HK-2 (cell line): Measurements from ENCODE around the gene HOXB9.
A peak's percentile ranks its signal among the peaks of the same experiment; 100 is the strongest.

Experiments used
- DNase-seq: peaks from one replicate; pipeline ENCODE4 v3.0.0-alpha.2; 2018; ENCODE audit not compliant: unreplicated experiment

The HOXB9 gene

DNA sequence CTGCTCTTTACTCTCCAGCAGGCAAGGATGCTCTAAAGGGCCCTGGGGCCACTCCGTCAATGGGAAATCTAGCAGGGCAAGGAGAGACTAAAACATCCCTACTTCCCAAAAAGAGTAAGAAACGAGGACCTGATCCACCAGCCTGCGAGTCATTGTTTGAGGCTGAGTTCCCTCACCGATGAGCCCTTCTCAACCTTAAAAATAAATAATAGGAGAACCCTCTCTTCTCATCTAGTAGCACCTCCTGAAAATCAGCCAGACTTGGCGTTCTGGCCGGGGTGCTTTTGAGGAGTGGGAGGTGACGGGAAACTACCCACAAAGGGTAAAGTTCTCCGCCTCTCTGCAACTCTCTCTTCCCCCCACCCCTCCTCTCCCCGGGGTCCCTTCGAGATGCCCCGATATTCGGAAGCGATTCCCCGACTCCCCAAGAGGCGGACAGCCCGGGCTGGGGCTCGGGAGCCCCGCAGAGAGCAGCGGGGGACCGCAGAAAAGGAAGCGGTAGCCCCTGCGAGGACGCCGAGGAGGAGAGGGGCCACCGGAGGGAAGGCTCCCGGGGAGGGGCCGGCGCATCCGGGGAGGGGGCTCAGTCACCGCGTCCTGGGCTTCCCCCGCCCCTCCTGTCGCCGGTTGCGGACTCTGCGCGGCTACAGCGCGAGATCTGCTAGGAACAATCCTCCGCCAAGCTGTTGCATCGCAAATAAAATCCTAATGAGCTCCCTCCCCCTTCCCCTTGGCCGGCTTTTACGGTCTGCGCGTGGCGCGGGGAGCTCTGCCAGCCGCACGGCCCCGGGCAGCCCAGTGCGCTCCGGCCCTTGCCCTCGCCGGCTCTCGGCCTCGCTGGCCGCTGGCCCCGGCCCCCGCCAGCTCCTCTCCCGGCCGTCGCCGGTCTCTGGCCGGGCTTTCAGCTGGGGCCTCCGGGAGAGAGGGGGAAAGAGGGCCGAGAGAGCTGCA, 1.3 kb downstream of the HOXB9 start:
- DNase-seq: peak; percentile 56

DNA sequence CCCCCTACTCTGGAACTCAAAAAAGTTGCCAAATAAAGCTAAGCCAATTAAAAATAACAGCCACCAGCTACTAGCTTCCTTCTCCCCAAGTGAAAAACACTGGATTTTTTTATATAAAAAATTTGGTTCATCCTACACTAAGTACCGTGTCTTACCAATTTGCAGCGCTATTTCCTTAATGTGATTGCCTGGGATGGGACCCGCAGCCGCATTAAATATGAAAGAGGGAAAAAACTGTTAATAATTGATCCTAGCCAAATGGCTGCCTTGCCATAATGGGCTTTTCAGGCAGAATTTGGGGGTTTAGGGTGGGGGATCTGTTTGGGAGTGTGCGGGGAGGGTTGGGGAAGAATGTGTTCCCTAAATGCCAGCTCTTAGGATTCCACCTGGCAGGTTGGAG, 2.0 kb downstream of the HOXB9 start:
- no peak for DNase-seq

DNA sequence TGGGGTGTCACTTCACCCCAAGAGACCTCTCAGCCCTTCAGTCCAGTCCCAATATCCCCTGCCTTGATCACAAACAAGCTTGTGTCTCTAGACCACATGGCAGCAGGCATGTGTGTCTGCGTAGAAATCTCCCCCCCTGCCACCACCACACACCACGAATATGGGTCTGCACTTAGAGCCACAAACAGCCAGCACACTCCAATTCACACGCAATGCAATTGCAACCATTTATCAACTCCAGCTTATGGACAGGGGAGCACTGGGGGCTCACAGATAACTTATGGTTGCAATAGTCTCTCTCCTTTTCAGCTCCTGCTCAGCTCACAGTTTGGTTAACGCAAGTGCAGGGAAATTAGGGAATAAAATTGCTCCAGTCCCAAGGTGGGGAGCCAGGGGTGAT, 2.6 kb downstream of the HOXB9 start:
- no peak for DNase-seq

DNA sequence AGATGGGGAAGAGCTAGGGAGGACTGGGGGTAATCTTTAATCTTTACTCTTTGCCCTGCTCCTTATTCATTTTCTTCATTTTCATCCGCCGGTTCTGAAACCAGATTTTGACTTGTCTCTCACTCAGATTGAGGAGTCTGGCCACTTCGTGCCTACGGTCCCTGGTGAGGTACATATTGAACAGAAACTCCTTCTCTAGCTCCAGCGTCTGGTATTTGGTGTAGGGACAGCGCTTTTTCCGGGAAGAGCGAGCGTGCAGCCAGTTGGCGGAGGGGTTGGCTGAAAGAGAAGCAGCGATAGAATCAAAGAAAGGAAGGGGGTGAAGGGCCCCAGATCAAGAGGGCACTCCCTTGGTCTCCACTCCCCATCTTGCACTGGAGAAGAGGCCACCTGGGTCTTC, 3.3 kb downstream of the HOXB9 start:
- DNase-seq: no peak

DNA sequence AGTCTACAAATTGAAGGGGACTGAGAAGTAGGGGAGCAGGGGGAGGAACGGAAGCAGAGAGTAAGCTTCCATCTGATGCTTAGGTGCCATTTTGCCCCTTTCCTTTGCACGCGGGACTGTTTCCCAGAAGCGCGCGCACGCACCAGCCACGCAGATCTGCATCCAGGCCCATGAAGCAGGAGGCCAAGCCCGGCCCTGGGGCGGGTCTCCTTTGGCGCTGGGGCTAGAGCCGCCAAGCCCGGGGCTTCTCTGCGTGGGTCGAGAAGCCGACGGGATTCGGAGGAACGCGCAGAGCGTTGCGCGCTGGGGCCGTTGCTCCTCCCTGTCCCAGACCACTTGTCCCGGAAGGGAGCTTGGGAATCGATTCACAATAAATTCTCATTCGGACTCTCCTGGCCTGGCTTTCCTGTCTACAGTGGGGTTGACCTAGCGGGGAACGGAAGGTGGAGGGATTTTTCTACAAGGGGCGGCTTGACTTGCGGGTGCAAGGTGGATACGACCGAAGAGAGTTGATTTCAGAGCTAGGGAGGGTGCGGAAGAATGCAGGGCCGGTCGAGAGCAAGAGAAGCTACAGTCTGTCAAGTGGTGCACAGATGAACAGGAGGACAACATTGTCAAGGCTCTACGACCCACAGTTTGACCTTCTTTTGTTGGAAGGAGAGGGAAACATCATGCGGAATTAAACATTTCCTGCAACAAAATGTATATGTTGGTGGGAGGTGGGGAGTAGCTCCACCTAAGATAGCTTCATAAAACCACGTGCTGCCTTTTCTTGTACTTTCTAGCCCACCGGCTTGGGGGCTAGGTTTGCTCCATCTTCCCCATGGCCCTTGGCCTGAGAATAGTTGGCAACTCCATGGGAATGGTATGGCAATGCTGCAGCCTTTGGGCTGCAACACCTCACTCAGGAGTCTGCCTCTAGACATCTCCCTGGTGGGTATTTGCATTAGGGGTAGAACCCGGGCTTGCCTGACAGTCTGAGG, 4.5 kb downstream of the HOXB9 start:
- DNase-seq: no peak

DNA sequence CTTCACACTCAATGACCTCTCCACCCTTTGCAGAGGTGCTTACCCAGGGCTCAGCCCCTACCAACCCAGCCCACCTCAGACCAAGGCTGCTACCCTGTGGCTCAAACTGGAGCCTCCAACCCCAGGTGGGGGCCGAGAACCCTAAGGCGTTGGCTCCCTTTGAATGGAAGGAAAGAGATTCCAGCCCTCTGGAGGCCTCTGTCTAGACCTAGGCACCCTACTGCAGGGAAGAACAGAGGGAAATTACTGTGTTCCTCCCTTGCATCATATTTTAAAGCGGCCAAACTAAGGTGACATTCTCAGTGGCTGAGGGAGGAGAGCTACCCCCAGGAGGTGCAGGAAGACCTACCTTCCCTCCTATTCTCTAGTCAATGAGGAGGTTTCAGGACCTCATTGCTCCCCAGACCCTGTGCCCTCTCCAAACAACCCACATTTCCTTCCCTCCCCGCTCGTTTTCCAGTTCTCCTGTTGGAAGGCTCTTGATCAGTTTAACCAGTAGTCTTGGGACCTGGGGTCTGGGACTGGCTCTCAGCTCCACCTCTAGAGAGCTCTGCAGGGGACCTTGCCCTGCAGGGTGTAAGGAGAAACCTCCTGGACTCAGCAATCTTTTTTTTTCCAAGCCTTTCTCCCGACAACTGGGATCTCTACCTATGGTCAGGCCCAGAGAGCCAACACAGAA, 5.6 kb downstream of the HOXB9 start:
- no peak for DNase-seq

DNA sequence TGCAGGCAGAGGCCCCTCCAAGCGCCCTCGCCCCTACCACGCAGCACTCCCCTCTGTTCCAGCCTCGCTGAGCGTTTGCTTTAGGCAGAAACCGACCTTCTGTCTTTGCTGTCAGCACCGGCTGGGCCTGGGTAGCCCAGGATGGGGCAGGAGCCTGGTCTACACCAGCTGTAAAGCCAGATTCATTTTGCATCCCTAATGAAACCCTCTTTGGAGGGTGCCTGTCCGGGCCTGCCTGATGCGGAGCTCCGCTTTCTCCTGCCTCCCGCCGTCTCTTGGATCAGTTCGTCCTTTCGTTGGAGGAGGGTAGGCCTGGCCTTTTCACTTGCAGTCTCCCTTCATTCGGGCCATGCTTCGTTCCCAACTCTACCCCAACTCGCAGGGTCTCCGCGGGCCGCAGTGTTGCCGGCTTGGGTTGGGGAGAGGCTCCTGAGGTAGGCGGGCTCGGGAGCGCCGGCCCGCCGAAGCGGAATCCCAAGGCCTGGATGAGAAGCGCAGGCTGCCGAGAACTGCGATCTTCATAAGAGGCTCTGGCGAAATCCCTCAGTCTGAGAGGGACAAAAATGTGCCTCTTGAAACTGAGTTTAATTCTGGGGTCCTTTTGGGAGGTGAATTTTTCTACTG, 6.2 kb downstream of the HOXB9 start:
- no peak for DNase-seq

DNA sequence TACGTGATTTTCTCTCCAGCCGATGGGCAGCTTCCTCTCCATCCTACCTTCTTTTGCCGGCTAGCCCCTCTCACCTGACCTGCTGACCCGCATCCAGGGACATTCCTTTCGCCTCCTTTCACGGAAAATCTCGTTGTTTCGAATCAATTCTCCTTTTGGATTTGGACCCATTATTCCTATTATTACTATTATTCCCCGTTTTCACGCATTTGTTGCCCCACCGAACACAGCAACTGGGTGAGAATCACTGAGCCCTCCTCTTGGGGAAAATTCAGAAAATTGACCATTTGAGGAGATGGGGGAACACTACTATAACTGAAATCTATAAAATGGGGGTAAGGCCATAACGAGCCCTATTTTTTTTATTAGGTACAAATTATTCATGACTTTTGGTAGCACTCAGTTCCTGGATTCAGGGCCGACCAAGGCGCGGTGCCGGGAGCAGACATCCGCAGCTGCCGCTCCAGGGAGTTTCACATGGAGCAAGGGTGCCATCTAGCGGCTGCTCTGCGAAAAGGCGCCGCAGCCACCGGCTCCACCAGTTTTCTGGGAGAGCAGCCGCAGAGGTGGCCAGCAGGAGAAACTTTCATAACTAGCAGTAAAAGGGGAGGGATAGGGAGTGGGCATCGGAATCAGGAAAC, 7.8 kb downstream of the HOXB9 start:
- peak; percentile 92 for DNase-seq

DNA sequence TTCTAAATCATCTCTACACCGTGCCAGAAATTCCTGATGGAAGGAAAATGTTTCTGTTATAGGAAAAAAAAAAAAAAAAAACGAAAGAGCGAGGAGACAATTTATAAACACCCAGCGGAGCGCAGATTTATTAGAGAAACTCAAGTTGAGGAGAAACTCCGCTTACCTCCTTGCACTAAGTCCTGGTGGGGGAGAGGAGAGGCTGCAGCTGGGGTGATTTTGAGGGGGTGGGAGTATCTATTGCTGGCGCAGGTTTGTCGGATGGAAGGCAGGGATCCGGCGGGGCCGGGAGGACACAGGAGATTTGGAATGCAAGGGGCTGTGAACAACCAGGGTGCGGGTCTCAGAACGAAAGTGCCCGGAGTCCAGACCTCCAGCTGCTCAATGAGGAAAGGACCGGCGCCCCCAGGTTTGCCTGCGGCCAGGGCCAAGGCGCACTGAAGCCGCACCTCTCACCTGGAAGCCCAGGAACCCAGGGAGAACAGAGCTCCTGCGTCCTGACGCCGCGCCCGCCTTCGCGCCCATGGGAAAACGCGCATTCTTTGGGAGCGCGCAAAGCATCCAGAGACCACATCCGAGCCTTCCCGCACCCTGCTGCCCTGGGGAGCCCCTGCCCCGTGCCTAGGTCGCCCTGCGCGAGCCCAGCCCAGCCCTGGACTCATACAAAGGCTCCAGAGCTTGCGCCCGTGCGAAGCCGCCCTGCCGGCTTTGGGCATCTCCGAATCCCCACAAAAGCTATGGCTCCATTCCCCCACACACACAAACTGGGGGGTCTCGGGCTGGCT, 8.5 kb downstream of the HOXB9 start:
- no peak for DNase-seq

DNA sequence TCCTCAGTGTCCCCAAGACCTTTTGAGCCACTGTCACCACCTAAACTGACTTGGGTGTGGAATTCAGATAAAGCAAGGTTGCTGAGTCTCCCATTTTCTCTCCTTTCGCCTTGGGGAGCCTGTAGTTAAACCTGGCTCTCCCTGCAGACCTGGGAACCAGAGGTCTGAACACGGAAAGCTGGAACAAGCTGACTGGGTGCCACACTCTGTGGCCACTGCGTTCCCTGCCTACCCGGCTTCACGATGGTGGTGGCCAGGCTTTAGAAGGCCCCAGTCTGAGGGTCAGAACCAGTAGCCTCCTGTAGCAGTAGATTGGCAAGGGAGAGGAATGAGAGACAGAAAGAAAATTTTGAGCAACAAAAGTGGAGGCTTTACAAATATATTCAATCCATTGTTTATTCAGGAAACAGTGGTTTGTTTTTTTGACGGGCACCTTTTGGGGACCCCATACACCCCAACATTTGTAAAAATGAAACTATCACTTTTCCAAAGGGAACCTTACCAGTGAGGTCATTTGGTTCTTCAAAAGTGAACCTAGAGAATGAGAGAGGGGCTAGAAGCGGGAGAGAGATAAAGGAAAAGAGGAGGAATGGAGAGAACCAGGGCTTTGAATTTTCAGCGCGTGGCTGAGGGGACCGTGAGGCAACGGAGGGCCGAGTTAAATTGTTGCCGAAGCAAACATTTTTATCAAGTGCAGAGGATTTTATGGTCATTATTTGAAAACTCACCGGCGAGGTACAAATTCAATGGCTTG, 9.3 kb downstream of the HOXB9 start:
- no peak for DNase-seq

DNA sequence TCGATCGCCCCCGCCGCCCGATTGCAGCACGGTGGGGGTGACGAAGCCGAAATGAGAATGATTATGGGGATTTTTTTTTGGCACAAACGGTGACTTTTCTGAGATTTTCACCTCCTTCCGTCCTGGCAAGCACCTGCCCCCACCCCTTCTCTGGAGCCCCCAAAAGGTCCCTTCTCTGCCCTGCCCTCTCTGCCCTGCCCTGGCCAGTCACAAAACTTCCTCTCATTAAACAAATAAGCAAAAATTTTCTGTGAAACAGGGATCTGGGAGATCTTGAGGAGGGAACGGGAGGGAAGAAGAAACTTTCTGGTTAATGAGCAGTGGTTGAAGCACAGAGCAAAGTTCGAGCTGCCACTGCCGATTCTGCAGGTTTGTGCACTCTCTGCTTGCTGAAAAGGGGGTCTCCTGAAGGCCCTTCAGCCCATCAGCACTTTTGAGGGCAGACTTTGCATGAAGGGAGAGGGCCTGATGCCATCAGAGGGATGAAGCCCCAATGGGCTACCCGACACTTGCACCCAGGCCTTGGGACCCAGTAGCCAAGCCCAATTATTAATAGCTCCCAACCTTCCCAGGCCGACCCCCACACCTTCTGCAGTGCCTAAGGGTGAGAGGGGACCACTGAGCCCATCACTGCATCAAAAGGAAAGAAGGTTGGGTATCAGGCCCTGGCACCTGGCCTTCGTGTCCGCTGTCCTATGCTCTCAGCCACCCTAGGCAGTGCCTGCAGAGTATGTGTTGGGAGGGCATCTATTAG, 10.0 kb downstream of the HOXB9 start:
- DNase-seq: no peak

DNA sequence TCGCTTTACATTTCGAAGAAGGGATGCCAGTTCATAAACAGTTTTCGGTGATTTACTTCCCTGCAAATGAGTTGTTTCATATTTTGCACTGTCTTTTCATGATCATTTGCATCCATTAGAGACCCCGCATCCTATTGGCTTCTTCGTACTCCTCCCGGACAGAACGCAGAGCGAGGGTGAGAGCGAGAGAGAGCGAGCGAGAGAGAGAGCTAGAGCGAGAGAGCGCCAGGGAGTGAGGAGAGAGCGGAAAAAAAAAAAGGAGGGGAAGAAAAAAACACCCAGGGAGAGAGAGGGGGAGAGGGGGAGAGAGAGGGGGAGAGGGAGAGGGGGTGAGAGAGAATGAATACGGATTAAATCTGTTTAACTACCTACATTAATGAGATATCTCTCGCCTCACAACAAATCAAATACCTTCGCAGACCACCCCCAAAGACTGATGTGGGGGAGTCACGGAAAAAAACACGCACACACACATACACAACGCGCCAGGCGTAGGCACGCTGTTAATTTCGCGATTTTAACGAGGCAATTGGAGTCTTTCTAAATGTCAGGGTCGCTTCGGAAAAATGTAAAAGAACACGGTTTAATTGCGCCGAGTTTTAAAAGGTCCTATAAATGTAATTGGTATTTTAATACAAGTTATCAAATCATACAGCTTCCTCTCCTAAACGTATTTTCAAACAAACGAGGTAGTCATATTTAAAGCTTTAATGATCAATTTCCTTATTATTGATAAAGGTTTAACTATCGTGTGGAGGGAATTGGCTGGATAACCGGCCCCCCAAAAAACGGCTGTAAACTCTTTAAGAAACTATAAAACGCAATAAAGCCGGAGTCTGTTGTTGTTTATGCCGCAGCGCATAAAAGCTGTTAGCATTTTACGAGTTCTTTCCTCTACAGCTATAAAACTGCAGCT, 10.9 kb downstream of the HOXB9 start, which contains the start of gene HOXB8:
HOXB8 (minus strand) TSS at position 246 of the 916 bp plus-strand sequence. CDS start 588 bp downstream, outside the sequence.
- no peak for DNase-seq

DNA sequence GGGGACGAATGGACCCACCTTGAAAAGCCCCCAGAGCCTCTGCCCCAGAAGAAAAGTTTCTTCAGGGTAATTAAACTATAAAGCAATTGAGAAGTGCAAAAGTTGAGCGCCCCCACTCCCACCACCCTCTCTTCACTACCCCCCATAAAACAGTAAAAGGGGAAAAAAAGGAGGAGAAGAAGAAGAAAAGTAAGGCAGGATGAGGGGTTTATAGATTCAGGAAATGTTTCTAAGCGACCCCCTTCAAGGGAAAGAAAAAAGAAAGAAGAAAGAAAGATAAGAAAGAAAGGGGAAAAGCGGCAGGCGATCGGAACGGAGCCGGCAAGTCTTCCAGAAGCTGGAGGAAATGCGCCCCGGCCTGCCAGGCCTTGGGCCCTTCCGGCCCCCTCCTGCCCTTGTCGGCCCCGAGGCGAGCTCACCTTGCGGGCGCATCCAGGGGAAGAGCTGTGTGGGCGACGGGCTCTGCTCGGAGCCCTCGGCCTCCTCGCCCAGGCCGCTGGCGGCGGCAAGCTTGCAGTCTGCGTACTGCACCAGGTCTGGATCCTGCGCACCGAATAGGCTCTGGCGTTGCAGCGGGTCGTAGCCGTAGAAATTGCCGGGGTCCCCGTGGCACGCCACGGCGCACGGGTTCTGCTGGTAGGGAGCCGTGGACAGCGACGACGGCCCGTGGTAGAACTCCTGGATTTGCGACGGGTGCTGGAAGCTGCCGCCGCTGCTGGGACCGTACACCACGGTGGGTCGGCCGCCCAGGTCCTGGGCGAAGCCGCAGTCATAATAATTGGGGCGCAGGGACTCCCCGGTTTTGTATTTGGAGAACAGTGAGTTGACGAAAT, 12.1 kb downstream of the HOXB9 start:
- peak; percentile 60 for DNase-seq

DNA sequence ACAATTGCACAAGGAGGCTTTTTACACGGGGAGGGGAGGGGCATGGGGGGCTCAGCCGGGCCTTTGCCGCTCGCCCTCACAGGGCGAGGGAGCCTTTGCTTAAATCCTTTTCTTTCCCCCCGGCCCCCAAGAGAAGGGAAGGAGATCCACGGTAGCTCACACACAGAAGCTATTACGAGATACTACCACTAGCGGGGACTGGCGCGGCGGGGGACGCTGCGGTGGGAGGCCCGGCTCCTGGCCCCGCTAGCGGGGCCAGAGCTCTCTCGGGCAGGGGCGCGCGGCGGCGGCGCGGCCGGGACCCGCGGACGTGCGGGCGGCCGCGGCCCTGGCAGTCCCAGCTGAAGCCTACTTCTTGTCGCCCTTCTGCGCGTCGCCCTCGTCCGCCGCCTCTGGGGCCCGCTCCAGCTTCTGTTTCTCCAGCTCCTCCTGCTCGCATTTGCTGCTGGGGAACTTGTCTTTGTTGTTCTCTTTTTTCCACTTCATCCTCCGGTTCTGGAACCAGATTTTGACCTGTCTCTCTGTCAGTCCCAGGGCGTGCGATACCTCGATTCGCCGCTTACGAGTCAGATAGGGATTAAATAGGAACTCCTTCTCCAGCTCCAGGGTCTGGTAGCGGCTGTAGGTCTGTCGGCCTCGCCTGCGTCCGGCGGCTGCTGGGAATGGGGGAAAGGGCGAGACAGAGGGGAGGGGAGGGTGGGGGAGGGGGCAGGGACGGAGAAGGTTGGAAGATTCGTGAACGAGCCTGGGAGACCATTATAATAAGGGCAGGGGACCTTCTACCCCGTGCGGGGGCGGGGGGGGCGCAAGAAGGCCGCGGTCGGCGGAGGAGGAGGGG, 13.1 kb downstream of the HOXB9 start:
- DNase-seq: peak; percentile 64

DNA sequence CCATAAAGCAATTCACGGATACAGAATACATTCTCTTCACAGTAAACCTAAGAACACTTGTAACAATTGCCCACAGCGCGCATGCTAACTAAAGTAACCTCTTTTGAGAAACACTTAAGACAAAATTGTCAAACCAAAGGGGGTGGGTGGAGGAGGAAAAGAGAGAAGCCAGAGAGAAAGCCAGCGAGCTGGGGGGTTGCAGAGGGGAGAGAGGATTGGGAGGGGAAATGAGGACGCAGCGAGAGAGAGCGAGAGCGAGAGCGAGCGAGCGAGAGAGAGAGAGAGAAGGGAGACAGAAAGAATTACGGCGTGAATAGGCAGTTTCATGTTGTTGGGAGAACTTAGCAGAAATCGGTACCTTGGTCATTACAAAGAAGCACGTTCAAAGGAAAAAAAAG, 13.7 kb downstream of the HOXB9 start:
- DNase-seq: no peak
